GM12878 (cell line): ENCODE results near the gene HSPA12A. TPM values are rescaled to one million over a fixed set of nuclear protein-coding genes. Genes with fewer than 3 reads are reported as not detected.

Experiments used
- ATAC-seq: fragments of 200-7000 bp; cut with Tn5 transposase; 3 replicates; pipeline ENCODE4 v1.9.1; 2020; ENCODE audit warnings: mild to moderate bottlenecking, moderate library complexity
- BruUV-seq: library from RNA; stranded (reverse); fragments of 400-500 nt; replicated peaks from 2 replicates; lab custom pipeline; 2021; lab: Mats Ljungman, UMichigan
- CTCF ChIA-PET: fragments of 300-600 bp; sonication (Branson Sonifier 250); formaldehyde crosslinking; extraction: SDS; loops from one replicate; lab custom pipeline; 2021; ENCODE audit warnings: inconsistent platforms; lab: Yijun Ruan, JAX
- POLR2A ChIA-PET: fragments of 350-600 bp; formaldehyde crosslinking; extraction: SDS; loops from one replicate; lab custom pipeline; 2021; ENCODE audit warnings: inconsistent platforms; lab: Charles Lee
- RAD21 ChIA-PET: fragments of 300-600 bp; sonication (Branson Sonifier 250); formaldehyde crosslinking; loops from one replicate; lab custom pipeline; 2023; ENCODE audit warnings: antibody characterized with exemption; ENCODE audit not compliant: unreplicated experiment; lab: Charles Lee
- SMC1A ChIA-PET: fragments of 300-600 bp; sonication (Branson Sonifier 250); formaldehyde crosslinking; loops from one replicate; lab custom pipeline; 2023; ENCODE audit not compliant: unreplicated experiment, uncharacterized antibody; lab: Charles Lee
- DNase-seq: peaks from one replicate; pipeline ENCODE4 v3.0.0-alpha.2; 2011; ENCODE audit warnings: low read depth, low spot score
- FAIRE-seq: peaks from 3 replicates; lab custom pipeline; 2011; peaks lifted over from hg19 to GRCh38; lab: Jason Lieb, UNC
- H2AFZ ChIP-seq: 2 replicates; pipeline ENCODE4 v1.6.0; 2011; ENCODE audit warnings: low read depth, low read length, control low read depth; ENCODE audit not compliant: control insufficient read depth
- H3K27ac ChIP-seq: 2 replicates; pipeline ENCODE4 v1.5.1; 2011; ENCODE audit warnings: control low read depth; ENCODE audit not compliant: control insufficient read depth, insufficient read depth
- H3K27me3 ChIP-seq, 2 experiments: replicated peaks in 1 of 2; 2 replicates each; pipeline versions ENCODE4 v1.6.0 to v1.6.1; 2011; ENCODE audit warnings: low read length in 1 of 2; ENCODE audit not compliant: control insufficient read depth in 2 of 2, insufficient read depth in 2 of 2
- H3K36me3 ChIP-seq, 2 experiments: 2 replicates each; pipeline ENCODE4 v1.5.1; 2011; ENCODE audit warnings: low read length in 1 of 2; ENCODE audit not compliant: control insufficient read depth in 2 of 2, insufficient read depth in 2 of 2
- H3K4me1 ChIP-seq: 2 replicates; pipeline ENCODE4 v1.6.1; 2011; ENCODE audit warnings: mild to moderate bottlenecking, low read length, moderate library complexity, mixed read lengths; ENCODE audit not compliant: control insufficient read depth, insufficient read depth
- H3K4me2 ChIP-seq: 2 replicates; pipeline ENCODE4 v1.6.0; 2011; ENCODE audit warnings: control low read depth; ENCODE audit not compliant: control insufficient read depth, insufficient read depth
- H3K4me3 ChIP-seq: fragments of 200-600 bp; sonication (generic); 2 replicates; pipeline ENCODE4 v1.5.1; 2016
- H3K79me2 ChIP-seq: 2 replicates; pipeline ENCODE4 v1.6.0; 2011; ENCODE audit warnings: low read length; ENCODE audit not compliant: control insufficient read depth, insufficient read depth
- H3K9ac ChIP-seq: 2 replicates; pipeline ENCODE4 v1.8.0; 2011; ENCODE audit warnings: low read length, control low read depth, mixed read lengths; ENCODE audit not compliant: control insufficient read depth, insufficient read depth
- H3K9me3 ChIP-seq: replicated peaks from 3 replicates; pipeline ENCODE4 v1.5.1; 2011; ENCODE audit warnings: mild to moderate bottlenecking, low read length; ENCODE audit not compliant: control insufficient read depth, insufficient read depth
- H4K20me1 ChIP-seq: 2 replicates; pipeline ENCODE4 v1.6.0; 2011; ENCODE audit not compliant: control insufficient read depth, insufficient read depth
- BMI1 ChIP-seq: fragments of 450-650 bp; IDR thresholded peaks from 2 replicates; pipeline ENCODE4 v1.6.1; 2016; ENCODE audit warnings: mild to moderate bottlenecking, moderate library complexity, borderline replicate concordance
- KAT2A ChIP-seq: conservative IDR thresholded peaks from 2 replicates; pipeline ENCODE4 v1.6.1; 2011; ENCODE audit warnings: low read depth, low read length; ENCODE audit not compliant: control insufficient read depth
- RUNX3 ChIP-seq: IDR thresholded peaks from 2 replicates; pipeline ENCODE4 v1.6.1; 2012; ENCODE audit warnings: low read length, inconsistent platforms
- STAT1 ChIP-seq: fragments of 450-650 bp; conservative IDR thresholded peaks from 2 replicates; pipeline ENCODE4 v1.6.1; 2014; ENCODE audit warnings: antibody characterized with exemption, mild to moderate bottlenecking
- SUZ12 ChIP-seq: fragments of 200-600 bp; sonication (generic); IDR thresholded peaks from one replicate; pipeline ENCODE4 v1.6.1; 2018; ENCODE audit warnings: antibody characterized with exemption, mild to moderate bottlenecking; ENCODE audit not compliant: unreplicated experiment
- TCF3 ChIP-seq: IDR thresholded peaks from 2 replicates; pipeline ENCODE4 v1.6.1; 2012; ENCODE audit warnings: low read depth, mild to moderate bottlenecking, low read length, borderline replicate concordance; ENCODE audit not compliant: insufficient read depth
- TCF7 ChIP-seq: IDR thresholded peaks from 2 replicates; pipeline ENCODE4 v1.6.1; 2014; ENCODE audit warnings: antibody characterized with exemption, borderline replicate concordance
- ZBTB11 ChIP-seq: fragments of 450-650 bp; formaldehyde crosslinking; IDR thresholded peaks from 2 replicates; pipeline ENCODE4 v1.5.0; 2022; ENCODE audit warnings: mild to moderate bottlenecking, missing genetic modification characterization
- ZBTB40 ChIP-seq: fragments of 450-650 bp; IDR thresholded peaks from 2 replicates; pipeline ENCODE4 v1.6.1; 2016; ENCODE audit warnings: mild to moderate bottlenecking, moderate library complexity, borderline replicate concordance
- WGBS: methylation state at CpG from one replicate; pipeline ENCODE4 v1.1.6; 2016; ENCODE audit warnings: low lambda C conversion rate; ENCODE audit not compliant: insufficient replicate concordance, insufficient coverage; ENCODE audit errors: missing lambda C conversion rate; 5-methylcytosine and 5-hydroxymethylcytosine counted together
- in situ Hi-C: fragments of 300-500 bp; cut with MboI; formaldehyde crosslinking; loops from 9 replicates; pipeline ENCODE4 v1.14.3; 2018; ENCODE audit warnings: mixed read lengths
- intact Hi-C: fragments of 100-400 bp; cut with micrococcal nuclease; formaldehyde crosslinking; loops from one replicate; pipeline ENCODE4 v1.14.2; 2022; ENCODE audit not compliant: unreplicated experiment
- polyA plus RNA-seq, 11 experiments: library from polyadenylated mRNA; depleted of rRNA in 4 of 11; unstranded in 6 of 11; stranded (reverse) in 5 of 11; fragments of >200 nt; fragmentation: Nextera tagmentation in 4 of 11; fragmentation: Illumina TruSeq in 1 of 11; extraction: Ambion mirVana in 4 of 11; extraction: Trizol in 1 of 11; gene quantifications; 1 replicate in 1 of 11; 2 replicates in 10 of 11; pipeline versions ENCODE4 v1.2.1 to v1.2.3, GENCODE V29; 2011 to 2016; ENCODE audit warnings: inconsistent platforms in 2 of 11, missing spikeins in 2 of 11, low read depth in 1 of 11
- total RNA-seq, 4 experiments: library from RNA; depleted of rRNA in 3 of 4; stranded (reverse); fragments of >200 nt in 3 of 4; fragmentation: Illumina TruSeq in 1 of 4; extraction: Trizol in 1 of 4; gene quantifications; 2 replicates each; pipeline versions ENCODE4 v1.2.1 to v1.2.3, GENCODE V29; 2013 to 2021
- TF ChIP-seq, protein P1 (sequence below): IDR thresholded peaks from 2 replicates; pipeline ENCODE4 v1.6.1; 2012; ENCODE audit warnings: improper control_type of control experiment, low read depth, low read length; ENCODE audit not compliant: insufficient replicate concordance

HSPA12A gene
- total and polyA plus RNA-seq, 10 of the 15 experiments (the other 5 are each of a cell fraction or from before 2014, with no cell fraction given) = 0.90 to 20.2 (median 2.8) TPM

- in situ Hi-C loops (no loop called here), intact Hi-C loops (no loop called here)
- H3K9ac ChIP-seq = no peak overlapping the region
- H4K20me1 ChIP-seq = no peaks in the 10 kb centered on the region
- DNase-seq (no peak), FAIRE-seq (no peak), ATAC-seq (no peak)
- no peak overlapping the region for H3K4me2 ChIP-seq
- ChIA-PET SMC1A (no interaction called here), RAD21 (no interaction called here), POLR2A (no interaction called here), CTCF (no interaction called here)
- H3K4me1 ChIP-seq = no peaks in the 10 kb centered on the region
- H3K9me3 ChIP-seq = no peaks in the 10 kb centered on the region
- no peak overlapping the region for H2AFZ ChIP-seq
- H3K4me3 ChIP-seq = no peak overlapping the region
- BruUV-seq = no TSS peak
- no peak overlapping the region for H3K27ac ChIP-seq
- H3K36me3 ChIP-seq = no peaks in the 10 kb centered on the region
- WGBS = 19% methylated on average over 10 of the region's 10 CpGs
- no peaks in the 10 kb centered on the region for H3K27me3 ChIP-seq
- no peaks in the 10 kb centered on the region for H3K79me2 ChIP-seq
- no peak for TF ChIP-seq BMI1
- no peak for TF ChIP-seq STAT1
- no peak for TF ChIP-seq TCF7
- TF ChIP-seq RUNX3 = no peak
- no peak for TF ChIP-seq ZBTB11 (CRISPR knock-in tag)
- no peak for TF ChIP-seq ZBTB40
- TF ChIP-seq KAT2A = no peak
- TF ChIP-seq TCF3 = no peak
- TF ChIP-seq, protein P1, sequence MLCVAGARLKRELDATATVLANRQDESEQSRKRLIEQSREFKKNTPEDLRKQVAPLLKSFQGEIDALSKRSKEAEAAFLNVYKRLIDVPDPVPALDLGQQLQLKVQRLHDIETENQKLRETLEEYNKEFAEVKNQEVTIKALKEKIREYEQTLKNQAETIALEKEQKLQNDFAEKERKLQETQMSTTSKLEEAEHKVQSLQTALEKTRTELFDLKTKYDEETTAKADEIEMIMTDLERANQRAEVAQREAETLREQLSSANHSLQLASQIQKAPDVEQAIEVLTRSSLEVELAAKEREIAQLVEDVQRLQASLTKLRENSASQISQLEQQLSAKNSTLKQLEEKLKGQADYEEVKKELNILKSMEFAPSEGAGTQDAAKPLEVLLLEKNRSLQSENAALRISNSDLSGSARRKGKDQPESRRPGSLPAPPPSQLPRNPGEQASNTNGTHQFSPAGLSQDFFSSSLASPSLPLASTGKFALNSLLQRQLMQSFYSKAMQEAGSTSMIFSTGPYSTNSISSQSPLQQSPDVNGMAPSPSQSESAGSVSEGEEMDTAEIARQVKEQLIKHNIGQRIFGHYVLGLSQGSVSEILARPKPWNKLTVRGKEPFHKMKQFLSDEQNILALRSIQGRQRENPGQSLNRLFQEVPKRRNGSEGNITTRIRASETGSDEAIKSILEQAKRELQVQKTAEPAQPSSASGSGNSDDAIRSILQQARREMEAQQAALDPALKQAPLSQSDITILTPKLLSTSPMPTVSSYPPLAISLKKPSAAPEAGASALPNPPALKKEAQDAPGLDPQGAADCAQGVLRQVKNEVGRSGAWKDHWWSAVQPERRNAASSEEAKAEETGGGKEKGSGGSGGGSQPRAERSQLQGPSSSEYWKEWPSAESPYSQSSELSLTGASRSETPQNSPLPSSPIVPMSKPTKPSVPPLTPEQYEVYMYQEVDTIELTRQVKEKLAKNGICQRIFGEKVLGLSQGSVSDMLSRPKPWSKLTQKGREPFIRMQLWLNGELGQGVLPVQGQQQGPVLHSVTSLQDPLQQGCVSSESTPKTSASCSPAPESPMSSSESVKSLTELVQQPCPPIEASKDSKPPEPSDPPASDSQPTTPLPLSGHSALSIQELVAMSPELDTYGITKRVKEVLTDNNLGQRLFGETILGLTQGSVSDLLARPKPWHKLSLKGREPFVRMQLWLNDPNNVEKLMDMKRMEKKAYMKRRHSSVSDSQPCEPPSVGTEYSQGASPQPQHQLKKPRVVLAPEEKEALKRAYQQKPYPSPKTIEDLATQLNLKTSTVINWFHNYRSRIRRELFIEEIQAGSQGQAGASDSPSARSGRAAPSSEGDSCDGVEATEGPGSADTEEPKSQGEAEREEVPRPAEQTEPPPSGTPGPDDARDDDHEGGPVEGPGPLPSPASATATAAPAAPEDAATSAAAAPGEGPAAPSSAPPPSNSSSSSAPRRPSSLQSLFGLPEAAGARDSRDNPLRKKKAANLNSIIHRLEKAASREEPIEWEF = no peak
- no peak for TF ChIP-seq SUZ12
These were observed 83.2 kb downstream of the HSPA12A start for GRCh38 chr10:116659049-116659670.
